ENCODE results near the gene GLE1.
"Not testable (repeated sequence)": the region's sequence is repeated elsewhere in the genome, so short reads cannot be mapped to it uniquely, and the experiment has no call there.

GLE1 gene

DNA sequence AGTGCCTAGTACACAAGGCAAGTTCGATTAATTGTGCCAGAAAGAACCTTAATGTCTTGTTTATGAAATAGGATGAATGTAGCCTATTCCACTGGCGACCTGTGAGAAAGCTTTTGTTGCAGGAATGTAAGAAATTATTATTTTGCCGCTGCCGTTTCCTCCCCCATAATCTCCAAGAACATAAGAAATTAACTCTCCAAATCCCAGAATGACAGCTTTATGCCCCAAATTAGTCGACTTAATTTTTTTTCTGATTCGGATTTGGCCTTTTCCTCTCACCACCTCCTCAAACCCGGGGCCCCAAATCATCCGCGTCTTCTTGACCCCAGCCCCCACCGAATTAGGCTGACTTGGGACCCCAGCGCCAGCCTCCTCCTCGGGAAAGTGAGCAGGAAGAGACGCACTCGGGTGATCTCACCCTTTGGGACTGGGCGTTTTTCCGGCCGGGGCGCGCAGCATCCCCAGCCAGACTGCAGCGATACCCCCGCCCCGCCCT lies 47.2 kb downstream of the GLE1 start:
- in situ Hi-C loops (cut with HindIII; ENCODE audit: low sequenced_read_pairs): no loop called here

DNA sequence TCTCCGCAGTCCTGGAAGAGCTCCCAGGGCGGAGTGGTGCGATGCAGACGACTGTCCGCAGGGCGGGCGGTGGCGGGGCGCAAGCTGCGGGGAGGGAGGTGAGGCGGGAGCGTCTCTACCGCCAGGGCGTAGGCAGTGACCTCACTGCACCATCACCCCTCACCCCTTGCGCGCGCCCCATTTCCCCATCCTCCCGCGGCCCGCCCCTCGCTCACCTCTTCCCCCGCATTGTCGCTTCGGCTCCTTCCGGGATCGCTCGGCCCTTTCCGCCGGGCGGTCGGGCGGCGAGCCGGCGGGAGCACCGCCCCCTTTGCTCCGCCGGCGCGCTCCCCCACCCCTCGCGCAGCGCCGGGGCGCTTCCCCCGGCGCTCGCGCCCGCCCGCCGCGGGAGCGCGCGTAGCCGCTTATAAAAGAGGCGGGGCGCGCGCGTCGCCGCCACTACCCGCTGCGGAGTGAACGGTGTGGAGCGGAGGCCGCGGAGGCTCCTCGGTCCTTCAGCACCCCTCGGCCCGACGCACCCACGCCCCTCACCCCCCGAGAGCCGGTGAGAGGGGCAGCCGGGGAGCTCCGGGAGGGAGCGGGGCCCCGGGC lies 47.7 kb downstream of the GLE1 start, which contains the start of gene SPTAN1:
SPTAN1 (plus strand) TSS at position 435 of the 591 bp plus-strand sequence. CDS start 14,154 bp downstream, outside the sequence.
- in situ Hi-C loops (cut with HindIII; ENCODE audit: low sequenced_read_pairs): no loop called here

DNA sequence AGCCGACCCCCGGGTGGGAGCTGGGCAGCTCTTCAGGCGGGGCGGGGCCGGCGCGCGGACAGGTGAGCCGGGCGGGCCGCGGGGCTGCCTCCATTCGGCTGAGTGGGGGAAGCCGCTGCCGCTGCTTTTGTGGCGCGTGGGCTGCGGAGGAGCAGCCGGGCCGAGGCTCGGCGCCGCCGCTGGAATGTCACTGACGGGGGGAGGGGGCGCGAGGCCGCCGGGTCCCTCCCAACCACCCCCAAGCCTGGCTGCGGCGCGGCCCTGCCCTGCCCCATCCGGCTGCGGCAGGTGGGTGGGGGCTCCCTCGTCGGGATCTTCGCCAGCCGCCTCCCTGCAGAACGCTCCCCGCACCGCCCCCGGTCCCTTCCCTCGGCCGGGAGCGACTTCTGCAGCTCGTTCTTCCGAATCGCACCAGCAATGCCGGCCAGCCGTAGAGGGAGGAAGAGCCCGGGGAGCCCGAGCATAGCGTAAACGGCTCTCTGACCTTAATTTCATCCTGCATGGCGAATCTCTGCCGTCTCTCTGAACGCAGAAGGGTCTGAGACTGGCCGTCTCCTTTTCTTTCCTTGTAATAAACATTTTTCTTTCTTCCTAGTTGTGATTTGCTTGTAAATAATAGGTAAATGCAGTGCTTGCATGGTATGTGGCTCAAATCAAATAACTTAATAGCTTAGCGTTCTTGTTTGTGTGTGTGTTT lies 48.4 kb downstream of the GLE1 start:
- in situ Hi-C loops (cut with HindIII; ENCODE audit: low sequenced_read_pairs): no loop called here

DNA sequence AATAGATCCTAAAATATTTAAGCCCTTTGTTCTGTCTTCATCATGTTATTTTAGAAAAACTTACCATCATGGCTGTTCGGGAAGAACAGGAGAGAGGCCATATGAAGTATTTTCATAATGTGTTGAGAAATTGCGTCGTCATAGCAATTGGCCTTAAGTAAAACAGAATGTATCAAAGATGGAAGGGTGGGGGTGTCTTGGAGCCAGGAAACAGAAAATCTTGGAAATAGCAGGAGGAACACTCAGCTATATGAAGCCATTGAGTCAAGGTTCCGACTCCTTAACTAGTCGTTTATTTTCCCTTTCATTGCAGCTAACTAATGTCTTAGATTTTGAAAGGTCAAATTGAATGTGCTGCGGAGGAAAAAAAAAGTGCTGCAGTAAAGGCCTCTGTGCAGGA lies 49.2 kb downstream of the GLE1 start:
- in situ Hi-C loops (cut with HindIII; ENCODE audit: low sequenced_read_pairs): no loop called here

DNA sequence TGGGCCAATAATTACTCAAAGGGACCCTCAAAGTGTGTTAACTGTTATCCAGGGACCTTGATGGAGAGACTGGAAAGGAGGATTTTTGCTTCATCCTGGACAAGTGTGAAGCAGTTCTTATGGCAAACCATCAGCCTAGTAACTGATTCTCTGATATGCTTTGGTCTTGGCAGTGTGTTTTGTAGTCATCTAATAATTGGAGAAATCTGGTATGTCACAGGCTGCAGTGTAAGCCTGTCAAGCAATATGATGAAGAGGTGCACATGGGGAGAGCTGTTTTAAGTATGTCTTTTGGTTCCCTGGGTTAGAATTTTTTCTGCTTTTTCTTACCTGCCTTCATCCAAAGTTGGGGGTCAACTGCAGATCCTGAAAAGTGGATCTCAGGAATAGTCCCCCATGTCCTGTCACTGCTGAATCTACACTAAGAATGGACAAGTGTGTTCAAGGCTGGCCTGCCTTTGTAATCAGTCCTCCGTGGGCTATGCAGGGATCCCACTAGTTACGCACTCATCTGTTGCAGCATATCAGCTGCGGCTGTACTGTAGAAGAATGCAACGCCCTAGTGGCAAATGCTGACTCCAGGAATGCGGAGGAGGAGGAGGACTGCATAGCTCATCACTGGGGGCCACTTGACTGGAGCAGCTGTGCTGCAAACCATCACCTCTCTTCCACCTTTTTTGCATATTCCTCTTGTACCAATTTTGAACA lies 49.8 kb downstream of the GLE1 start:
- in situ Hi-C loops (cut with HindIII; ENCODE audit: low sequenced_read_pairs): no loop called here

DNA sequence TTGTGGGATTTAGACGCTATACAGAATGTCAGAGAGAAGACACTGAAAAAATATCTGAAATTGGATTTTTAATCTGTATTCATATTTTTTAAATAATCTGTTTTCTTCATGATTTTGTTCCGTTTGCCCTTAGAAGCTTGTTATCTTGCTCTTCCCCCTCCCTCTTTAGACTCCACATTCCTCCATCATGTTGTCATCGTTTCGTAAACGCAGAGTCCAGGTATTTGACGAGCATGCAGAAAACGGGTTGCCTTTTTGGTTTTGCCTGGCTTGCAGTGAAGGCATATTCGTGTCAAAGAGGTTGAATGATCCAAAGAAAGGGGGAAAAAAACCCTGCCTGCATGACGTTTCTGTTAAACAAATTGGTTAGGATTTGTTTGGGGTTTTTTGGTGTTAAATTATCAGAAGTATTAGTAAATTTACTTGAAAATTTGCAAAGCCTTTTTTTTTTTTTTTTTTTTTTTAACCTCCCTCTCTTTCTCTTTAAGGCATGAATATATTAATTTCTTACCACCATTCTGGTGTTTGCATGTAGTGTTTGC lies 50.7 kb downstream of the GLE1 start:
- in situ Hi-C loops (cut with HindIII; ENCODE audit: low sequenced_read_pairs): no loop called here

DNA sequence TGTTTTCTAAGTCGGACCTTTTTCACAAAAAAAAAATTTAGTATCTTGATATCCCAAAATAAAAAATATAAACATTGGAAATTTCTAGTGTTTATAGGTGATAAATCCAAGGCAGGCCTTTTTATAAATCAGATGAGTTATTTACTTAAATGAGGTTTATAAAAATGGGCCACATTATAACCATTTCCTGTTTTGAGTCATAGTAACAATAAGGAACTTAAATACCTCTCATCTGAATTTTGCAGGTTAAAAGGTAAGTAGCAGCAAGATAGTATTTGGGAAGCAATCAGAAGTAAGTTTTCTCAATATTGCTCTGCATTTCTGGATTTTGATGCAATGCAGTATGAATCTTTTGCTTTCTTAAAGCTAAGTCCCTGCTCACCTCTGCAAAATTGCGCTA lies 51.8 kb downstream of the GLE1 start:
- in situ Hi-C loops (cut with HindIII; ENCODE audit: low sequenced_read_pairs): no loop called here

DNA sequence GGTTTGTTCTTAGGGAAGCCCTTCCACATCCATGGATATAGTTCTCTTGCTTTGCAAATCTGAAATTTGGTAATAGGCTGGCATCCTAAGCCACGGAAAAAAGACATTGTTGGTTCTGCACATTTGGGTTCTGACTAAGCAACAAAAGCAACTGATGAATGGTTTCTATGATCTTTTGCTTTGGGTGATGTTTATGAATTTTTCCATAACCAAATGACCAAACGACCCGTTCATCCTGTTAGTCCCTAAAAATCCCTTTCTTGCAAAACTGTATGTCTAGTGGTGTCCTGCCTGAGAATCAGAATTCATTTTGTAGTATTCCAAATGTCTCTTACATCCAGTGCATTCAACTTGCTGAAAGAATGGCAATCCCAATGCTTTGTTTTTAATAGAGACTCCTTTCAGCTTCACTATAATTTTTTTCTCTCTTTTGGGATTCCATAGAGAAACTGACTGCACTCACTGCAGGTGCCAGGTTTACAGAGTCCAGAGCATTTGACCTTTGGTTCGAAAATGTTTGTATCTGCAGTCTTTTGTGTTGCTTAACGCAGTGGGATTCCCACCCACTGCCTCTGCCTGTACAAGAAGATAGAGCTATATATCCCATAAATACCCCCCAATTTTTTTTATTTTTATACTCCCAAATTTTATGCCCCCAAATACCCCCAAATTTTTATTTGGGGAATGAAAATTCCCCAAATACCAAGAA lies 52.6 kb downstream of the GLE1 start:
- in situ Hi-C loops (cut with HindIII; ENCODE audit: low sequenced_read_pairs): no loop called here

DNA sequence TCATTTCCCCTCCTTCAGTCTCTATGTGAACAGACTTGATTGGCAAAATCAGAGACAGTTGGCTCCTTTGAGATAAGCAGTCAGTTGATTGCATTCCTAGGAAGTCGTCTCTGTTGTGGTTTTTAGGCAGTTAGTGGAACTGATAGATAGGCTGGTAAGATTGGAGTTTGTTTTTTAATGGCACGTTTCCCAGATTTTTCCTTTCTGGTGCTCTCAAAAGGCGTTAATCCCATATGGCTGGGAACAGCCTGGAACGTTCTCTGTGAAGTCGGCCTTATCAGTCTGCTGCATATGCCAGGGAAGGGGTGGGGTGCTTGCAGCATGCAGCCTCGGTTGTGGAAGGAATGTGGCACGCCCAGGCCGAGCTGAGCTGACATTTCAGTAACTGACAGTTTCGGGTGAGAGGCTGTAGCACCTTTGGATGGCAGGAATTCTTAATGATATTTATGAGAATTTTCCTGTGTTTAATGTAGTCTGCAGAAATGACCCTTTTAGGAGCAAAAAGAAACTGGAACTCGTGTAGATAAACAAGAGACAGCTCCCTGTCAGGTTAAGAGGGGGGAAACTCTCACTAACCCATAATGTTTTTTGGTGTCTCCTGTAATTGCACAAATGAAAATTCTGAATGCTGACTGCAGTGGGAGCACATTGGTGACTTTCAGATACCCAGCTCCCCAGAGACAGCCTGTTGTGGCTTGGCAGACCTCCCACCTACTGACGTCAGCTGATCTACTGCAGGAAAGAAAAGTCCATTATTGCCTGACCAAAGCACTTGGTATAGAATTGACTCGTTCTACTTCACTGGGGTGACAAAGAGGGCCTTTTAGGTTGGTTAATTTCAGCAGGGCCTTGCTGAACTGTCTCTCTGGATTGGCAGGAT lies 54.2 kb downstream of the GLE1 start:
- in situ Hi-C loops (cut with HindIII; ENCODE audit: low sequenced_read_pairs): no loop called here

DNA sequence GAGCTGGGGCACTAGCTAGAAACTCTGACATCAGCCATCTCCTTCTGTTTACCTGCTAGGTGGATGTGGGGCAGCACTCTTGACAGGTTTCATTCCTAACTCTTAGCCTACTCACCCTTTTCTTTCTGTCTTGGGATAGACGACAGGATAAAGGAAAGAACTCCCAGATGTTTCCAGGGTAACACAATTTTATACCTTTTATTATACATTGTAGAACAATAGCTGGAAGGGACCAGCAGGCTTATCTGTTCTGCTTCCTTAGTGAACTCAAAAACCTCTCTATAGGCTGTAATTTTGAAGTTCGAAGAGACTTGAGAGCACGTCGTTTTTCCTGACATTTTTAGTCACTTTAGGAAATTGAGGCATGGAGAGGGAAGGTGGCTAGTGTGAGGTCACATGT lies 61.1 kb downstream of the GLE1 start:
- in situ Hi-C loops (cut with HindIII; ENCODE audit: low sequenced_read_pairs): no loop called here

DNA sequence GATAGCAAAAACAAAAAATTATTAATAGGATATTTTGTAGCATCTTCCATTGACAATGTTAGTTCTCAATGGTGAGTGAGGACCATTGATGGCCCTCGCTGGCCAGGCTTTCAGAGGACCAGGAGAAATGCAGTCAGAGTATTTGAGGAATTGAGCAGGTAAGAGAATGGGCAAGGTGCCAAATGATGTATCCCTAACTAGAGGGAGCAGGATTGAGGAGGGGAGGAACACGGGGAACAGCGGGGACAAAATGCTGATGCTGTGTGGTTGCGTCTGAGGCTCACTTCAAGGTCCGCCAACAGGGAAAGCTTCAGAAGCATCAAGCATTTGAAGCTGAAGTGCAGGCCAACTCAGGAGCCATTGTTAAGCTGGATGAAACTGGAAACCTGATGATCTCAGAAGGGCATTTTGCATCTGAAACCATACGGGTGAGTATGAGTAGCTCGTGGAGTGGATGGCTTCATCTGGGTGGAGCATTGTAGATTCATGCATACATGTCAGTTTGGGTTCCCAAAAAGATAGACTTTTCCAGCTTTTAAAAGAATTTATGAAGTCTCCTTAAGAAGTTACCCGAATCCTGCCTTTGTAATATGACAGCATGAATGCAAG lies 64.1 kb downstream of the GLE1 start:
- in situ Hi-C loops (cut with HindIII; ENCODE audit: low sequenced_read_pairs): no loop called here

DNA sequence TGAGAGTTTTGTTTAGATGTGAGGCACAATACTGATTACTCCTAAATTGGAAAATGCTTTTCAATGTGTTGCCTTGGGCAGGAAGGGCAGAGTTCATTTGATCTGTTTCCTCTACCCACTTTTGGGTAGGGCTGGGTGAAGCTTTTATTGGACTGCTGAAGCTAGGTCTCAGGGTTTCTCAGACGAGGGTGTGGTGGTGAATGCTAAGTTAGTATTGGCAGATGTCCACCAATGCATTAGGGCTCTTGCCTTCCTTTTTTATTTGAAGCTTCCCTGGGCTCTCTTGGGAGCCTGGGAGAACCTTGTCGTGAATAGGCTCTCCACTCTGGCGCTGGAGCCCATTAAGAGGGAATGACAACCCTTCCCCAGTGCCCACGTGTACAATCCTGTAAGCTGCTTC lies 71.0 kb downstream of the GLE1 start:
- in situ Hi-C loops (cut with HindIII; ENCODE audit: low sequenced_read_pairs): loop anchor here (10.0 kb wide), 1 partner anchor 49 kb away; no protein-coding TSS in a partner anchor

DNA sequence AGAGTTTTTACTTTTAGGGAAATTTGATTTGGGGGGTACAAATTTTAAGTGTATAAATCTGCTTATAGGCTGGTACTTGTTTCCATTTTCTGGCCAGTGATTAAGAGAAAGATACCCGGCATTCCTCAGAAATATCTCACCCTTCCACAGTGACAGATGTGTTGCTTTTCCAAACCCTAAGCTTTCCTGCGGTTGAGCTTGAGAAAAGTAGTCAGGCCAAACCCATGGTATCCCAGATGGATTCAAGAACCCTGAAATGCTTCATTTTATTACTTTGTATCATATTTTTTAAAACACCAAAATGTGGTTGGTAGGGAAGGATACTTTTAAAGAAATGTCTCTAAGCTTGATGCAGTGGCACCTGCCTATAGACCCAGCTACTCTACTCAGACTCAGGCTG lies 71.4 kb downstream of the GLE1 start:
- in situ Hi-C loops (cut with HindIII; ENCODE audit: low sequenced_read_pairs): loop anchor here (10.0 kb wide), 1 partner anchor 49 kb away; no protein-coding TSS in a partner anchor

DNA sequence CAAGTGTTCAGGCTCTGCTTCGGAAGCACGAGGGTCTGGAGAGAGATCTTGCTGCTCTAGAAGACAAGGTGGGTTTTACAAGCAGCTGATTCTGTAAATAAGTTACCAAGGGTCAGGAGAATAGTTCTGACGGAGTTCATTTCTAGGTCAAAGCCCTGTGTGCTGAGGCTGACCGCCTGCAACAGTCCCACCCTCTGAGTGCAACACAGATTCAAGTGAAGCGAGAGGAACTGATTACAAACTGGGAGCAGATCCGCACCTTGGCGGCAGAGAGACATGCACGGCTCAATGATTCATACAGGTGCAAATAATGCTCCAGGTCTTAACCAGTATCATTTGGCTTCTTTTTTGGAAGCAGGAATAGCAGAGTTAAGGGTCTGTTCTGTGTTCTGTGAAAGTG lies 72.7 kb downstream of the GLE1 start:
- in situ Hi-C loops (cut with HindIII; ENCODE audit: low sequenced_read_pairs): loop anchor here (10.0 kb wide), 1 partner anchor 48 kb away; no protein-coding TSS in a partner anchor

DNA sequence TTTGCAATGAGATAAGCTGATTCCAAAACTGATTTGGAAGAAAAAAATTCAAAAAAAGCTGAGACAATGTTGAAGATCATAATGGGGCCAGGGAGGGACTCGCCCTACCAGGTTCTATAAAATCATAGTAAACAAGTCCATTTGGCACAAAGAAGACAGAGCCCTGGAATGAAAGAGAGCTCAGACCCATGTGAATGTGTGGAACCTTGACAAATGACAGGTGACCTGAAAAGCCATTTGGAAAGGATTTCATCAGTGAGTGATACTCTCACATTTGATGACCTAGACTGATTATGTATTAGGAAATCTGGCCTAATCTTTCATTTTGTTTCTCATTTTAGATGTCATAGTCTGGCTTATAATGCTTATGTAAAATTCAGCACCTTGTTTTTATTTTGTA lies 74.7 kb downstream of the GLE1 start:
- in situ Hi-C loops (cut with HindIII; ENCODE audit: low sequenced_read_pairs): loop anchor here (10.0 kb wide), 1 partner anchor 46 kb away; no protein-coding TSS in a partner anchor

DNA sequence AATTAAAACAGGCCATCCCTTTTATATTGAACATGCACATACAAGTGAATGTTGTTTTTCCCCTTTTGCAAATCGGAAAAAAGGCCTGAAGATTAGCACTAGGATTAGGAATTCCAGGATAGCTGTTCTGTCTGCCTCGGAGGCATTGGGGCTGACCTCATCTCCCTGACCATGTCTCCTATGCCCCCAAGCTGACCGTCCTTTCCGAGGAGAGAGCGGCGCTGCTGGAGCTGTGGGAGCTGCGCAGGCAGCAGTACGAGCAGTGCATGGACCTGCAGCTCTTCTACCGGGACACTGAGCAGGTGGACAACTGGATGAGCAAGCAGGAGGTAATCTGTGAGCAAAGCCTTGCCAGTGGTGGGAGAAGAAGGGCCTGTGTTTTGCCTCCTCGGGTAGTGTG lies 76.2 kb downstream of the GLE1 start:
- in situ Hi-C loops (cut with HindIII; ENCODE audit: low sequenced_read_pairs): no loop called here

DNA sequence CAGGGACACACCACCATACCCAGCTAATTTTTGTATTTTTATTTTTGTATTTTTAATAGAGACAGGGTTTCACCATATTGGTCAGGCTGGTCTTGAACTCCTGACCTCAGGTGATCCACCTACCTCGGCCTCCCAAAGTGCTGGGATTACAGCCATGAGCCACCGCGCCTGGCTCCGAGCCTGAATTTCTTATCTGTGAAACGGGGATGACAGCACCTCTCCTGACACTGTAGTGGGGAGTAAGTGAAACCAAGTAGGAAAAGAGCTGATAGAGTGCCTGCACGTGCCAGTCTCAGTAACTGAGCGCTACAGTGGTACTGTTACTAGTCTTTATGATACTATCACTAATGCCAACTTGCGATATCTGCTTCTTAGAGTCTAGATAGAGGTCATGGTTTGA lies 80.6 kb downstream of the GLE1 start:
- in situ Hi-C loops (cut with HindIII; ENCODE audit: low sequenced_read_pairs): not testable (repeated sequence)

DNA sequence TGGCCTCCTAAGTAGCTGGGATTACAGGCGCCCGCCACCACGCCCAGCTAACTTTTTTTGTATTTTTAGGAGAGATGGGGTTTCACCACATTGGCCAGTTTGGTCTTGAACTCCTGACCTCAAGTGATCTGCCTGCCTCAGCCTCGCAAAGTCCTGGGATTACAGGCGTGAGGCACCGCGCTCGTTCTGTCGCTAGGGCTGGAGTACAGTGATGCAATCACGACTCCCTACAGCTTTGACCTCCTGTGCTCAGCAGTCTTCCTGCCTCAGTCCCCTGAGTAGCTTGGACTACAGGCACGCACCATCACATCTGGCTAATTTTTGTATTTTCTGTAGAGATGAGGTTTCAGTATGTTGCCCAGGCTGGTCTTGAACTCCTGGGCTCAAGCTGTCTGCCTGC lies 82.4 kb downstream of the GLE1 start:
- in situ Hi-C loops (cut with HindIII; ENCODE audit: low sequenced_read_pairs): not testable (repeated sequence)

DNA sequence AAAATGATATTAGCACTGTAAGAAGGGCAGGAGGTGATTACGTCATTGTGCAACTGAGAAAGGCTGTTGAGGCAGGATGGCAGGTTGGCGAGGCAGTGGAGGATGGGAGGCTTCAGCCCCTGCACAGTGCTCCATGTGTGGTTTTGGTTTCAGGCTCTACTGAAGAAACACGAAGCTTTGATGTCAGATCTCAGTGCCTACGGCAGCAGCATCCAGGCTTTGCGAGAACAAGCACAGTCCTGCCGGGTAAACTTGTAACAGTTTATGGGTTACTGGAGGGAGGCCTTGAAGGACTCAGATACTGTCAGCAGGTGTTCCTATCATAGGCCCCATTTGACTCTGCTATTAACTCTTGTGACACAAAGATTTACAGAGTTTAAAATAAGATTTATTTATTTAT lies 82.9 kb downstream of the GLE1 start:
- in situ Hi-C loops (cut with HindIII; ENCODE audit: low sequenced_read_pairs): no loop called here
